ENCODE results near the gene THOC1. TPM values are rescaled to one million over a fixed set of nuclear protein-coding genes. Genes with fewer than 3 reads are reported as not detected.

THOC1 gene
- total and polyA plus RNA-seq, 2 donors (not counting 3 experiments of a cell fraction or from before 2014, with no cell fraction given) = 12.0 to 50.5 TPM

DNA sequence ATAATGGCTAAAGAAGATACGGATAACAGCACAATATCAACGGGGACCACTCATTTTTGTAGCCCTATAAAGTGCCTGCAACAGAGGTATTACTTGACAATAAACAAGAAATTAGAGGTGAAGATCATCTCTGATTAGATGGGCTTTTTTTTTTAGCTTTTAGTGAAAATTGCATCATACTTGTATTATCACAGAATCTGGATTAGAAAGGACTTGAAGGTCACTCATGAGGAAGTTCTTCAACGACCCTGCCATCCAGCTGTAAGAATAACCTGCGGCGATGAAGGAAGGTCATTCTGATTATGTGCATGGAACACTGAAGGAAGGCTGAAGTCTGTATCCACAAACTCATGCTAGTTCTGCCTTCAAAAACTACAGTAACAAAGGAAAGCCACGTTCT lies 40.5 kb downstream of the THOC1 start:
- Histone ChIP-seq H3K36me3 (ENCODE audit: control insufficient read depth in 2 of 2, extremely low read depth in 1 of 2, insufficient read depth in 2 of 2, low read length in 2 of 2) (peaks cover 0 to 10% of the 10 kb centered on the region in 2 experiments), H2AFZ (ENCODE audit: low read depth, low read length) (no peak overlapping the region), H3K4me3 (replicated peaks in 1 of 3; ENCODE audit: insufficient read depth in 1 of 3, low read depth in 1 of 3, low read length in 3 of 3) (no peak overlapping the region), H3K4me2 (ENCODE audit: insufficient read depth, low read length) (no peak overlapping the region), H3K9ac (replicated peaks; ENCODE audit: extremely low read depth, insufficient read depth, low read length) (no peak overlapping the region), H3K79me2 (ENCODE audit: control insufficient read depth, insufficient read depth, low read length) (no peaks in the 10 kb centered on the region), H3K27me3 (ENCODE audit: control insufficient read depth in 2 of 2, insufficient read depth in 2 of 2, low read length in 2 of 2) (no peaks in the 10 kb centered on the region), H3K27ac (ENCODE audit: insufficient read depth, low read depth, low read length) (no peak overlapping the region), H4K20me1 (replicated peaks; ENCODE audit: control insufficient read depth, extremely low read depth, insufficient read depth, low read length) (no peaks in the 10 kb centered on the region), H3K9me3 (replicated peaks; ENCODE audit: control insufficient read depth, insufficient read depth, low read length) (no peaks in the 10 kb centered on the region), H3K4me1 (ENCODE audit: control insufficient read depth, extremely low read depth, insufficient read depth, low read length) (no peaks in the 10 kb centered on the region), H3K9me1 (replicated peaks; ENCODE audit: control insufficient read depth, extremely low read depth, insufficient read depth, low read length) (no peaks in the 10 kb centered on the region)
- TF ChIP-seq JUN (IDR thresholded peaks at IDR 0.05; ENCODE audit: borderline replicate concordance, insufficient read depth, insufficient read length, low read depth) (no peak), MYC (IDR thresholded peaks at IDR 0.05; ENCODE audit: low read depth, low read length) (no peak), MAX (IDR thresholded peaks at IDR 0.05; ENCODE audit: insufficient read depth, insufficient read length) (no peak), GATA2 (IDR thresholded peaks at IDR 0.05; ENCODE audit: insufficient read depth, insufficient read length, low read depth, low read length) (no peak), FOS (IDR thresholded peaks at IDR 0.05; ENCODE audit: borderline replicate concordance, insufficient read depth, low read length) (no peak), POLR2AphosphoS5 (IDR thresholded peaks at IDR 0.05; ENCODE audit: insufficient read depth, low read depth, low read length) (no peak), EZH2 (IDR thresholded peaks at IDR 0.05; ENCODE audit: borderline replicate concordance, low read depth, low read length, severe bottlenecking) (no peak), POLR2A (IDR thresholded peaks at IDR 0.05; ENCODE audit: low read depth, low read length) (no peak)
- TF ChIP-seq, protein P1, sequence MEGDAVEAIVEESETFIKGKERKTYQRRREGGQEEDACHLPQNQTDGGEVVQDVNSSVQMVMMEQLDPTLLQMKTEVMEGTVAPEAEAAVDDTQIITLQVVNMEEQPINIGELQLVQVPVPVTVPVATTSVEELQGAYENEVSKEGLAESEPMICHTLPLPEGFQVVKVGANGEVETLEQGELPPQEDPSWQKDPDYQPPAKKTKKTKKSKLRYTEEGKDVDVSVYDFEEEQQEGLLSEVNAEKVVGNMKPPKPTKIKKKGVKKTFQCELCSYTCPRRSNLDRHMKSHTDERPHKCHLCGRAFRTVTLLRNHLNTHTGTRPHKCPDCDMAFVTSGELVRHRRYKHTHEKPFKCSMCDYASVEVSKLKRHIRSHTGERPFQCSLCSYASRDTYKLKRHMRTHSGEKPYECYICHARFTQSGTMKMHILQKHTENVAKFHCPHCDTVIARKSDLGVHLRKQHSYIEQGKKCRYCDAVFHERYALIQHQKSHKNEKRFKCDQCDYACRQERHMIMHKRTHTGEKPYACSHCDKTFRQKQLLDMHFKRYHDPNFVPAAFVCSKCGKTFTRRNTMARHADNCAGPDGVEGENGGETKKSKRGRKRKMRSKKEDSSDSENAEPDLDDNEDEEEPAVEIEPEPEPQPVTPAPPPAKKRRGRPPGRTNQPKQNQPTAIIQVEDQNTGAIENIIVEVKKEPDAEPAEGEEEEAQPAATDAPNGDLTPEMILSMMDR (IDR thresholded peaks at IDR 0.05; ENCODE audit: extremely low read depth in 1 of 2, insufficient read depth in 1 of 2, low read depth in 1 of 2, low read length in 2 of 2) = no peak
- POLR2A ChIA-PET = interaction anchor here (0.6 kb wide), 1 partner anchor 56 kb away, joined by 3 read pairs; no protein-coding TSS in a partner anchor
- no TSS peak for BruUV-seq (replicated peaks)
- FAIRE-seq = no peak
- CTCF ChIA-PET = interaction anchor here (1.3 kb wide), 1 partner anchor 8 kb away, joined by 3 read pairs; no protein-coding TSS in a partner anchor
- no peak for DNase-seq (ENCODE audit: low read depth, low spot score)
- intact Hi-C loops (cut with micrococcal nuclease) (no loop called here), dilution Hi-C loops (cut with MboI; ENCODE audit: extremely low pct_ligation_motif_present, low sequenced_read_pairs) (no loop called here)
